ENCODE data around the gene FLCN. TPM values are rescaled to one million over a fixed set of nuclear protein-coding genes. Genes with fewer than 3 reads are reported as not detected.

FLCN gene
- total and polyA plus RNA-seq, 10 of the 15 experiments (the other 5 are each of a cell fraction or from before 2014, with no cell fraction given), result 1.1 to 24.7 (median 10.4) TPM

DNA sequence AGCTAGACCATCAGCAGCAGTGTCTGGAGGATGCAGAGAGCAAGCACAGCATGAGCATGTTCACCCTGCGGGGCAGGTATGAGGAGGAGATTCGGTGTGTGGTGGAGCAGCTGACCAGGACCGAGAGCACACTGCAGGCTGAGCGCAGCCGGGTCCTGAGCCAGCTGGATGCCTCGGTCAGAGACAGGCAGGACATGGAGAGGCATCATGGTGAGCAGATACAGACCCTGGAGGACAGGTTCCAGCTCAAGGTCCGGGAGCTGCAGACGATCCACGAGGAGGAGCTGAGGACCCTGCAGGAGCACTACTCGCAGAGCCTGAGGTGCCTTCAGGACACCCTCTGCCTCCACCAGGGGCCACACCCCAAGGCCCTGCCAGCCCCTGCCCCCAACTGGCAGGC is 69.6 kb downstream of the FLCN start (continued):
- TF ChIP-seq NFYA (IDR thresholded peaks at IDR 0.05; ENCODE audit: borderline replicate concordance, low read depth, low read length), result no peak
- TF ChIP-seq MTA2 (IDR thresholded peaks at IDR 0.05; ENCODE audit: low read depth), result no peak

- ChIA-PET CTCF (interaction anchor here (0.6 kb wide), 1 partner anchor 53 kb away, joined by 3 read pairs; no protein-coding TSS in a partner anchor), SMC1A (ENCODE audit: uncharacterized antibody, unreplicated experiment) (interaction anchor here (1.1 kb wide), 1 partner anchor 29 kb away, joined by 3 read pairs; no protein-coding TSS in a partner anchor), POLR2A (no interaction called here), RAD21 (ENCODE audit: unreplicated experiment) (no interaction called here)
- H3K27me3 ChIP-seq (replicated peaks in 1 of 2; ENCODE audit: control insufficient read depth in 2 of 2, insufficient read depth in 2 of 2, low read length in 1 of 2), result no peaks in the 10 kb centered on the region
- H3K4me2 ChIP-seq (ENCODE audit: control insufficient read depth, insufficient read depth), result no peak overlapping the region
- H3K79me2 ChIP-seq (ENCODE audit: control insufficient read depth, insufficient read depth, low read length), result no peaks in the 10 kb centered on the region
- no peak overlapping the region for H3K27ac ChIP-seq (ENCODE audit: control insufficient read depth, insufficient read depth)
- no peak for DNase-seq (ENCODE audit: low read depth, low spot score)
- intact Hi-C loops (cut with micrococcal nuclease; ENCODE audit: unreplicated experiment), result no loop called here
- H3K4me1 ChIP-seq (ENCODE audit: control insufficient read depth, insufficient read depth, low read length), result no peaks in the 10 kb centered on the region
- peaks cover 9 to 31% of the 10 kb centered on the region in 2 experiments; a peak in 3 of 4 replicates for H3K36me3 ChIP-seq (ENCODE audit: control insufficient read depth in 2 of 2, insufficient read depth in 2 of 2, low read length in 1 of 2)
- H3K4me3 ChIP-seq, result no peak overlapping the region
- H3K9ac ChIP-seq (ENCODE audit: control insufficient read depth, insufficient read depth, low read length), result no peak overlapping the region
- no peaks in the 10 kb centered on the region for H3K9me3 ChIP-seq (replicated peaks; ENCODE audit: control insufficient read depth, insufficient read depth, low read length)
- in situ Hi-C loops (cut with MboI), result no loop called here
- WGBS (ENCODE audit: insufficient coverage, insufficient replicate concordance, low lambda C conversion rate, missing lambda C conversion rate), result 87% methylated on average over 8 of the region's 8 CpGs
- H2AFZ ChIP-seq (ENCODE audit: control insufficient read depth, low read depth, low read length), result no peak overlapping the region
- BruUV-seq (replicated peaks), result no TSS peak
- H4K20me1 ChIP-seq (ENCODE audit: control insufficient read depth, insufficient read depth), result no peaks in the 10 kb centered on the region
- FAIRE-seq, result no peak
- no peak for ATAC-seq
- TF ChIP-seq NR2C2 (IDR thresholded peaks at IDR 0.05; ENCODE audit: borderline replicate concordance, control insufficient read depth, insufficient read length, low read depth) (no peak), STAT3 (IDR thresholded peaks at IDR 0.05; ENCODE audit: low read depth, low read length) (no peak), SREBF1 (IDR thresholded peaks at IDR 0.05; ENCODE audit: low read length) (no peak), RBBP5 (conservative IDR thresholded peaks at IDR 0.05) (no peak), YBX1 (IDR thresholded peaks at IDR 0.05) (no peak), PAX8 (IDR thresholded peaks at IDR 0.05) (no peak), SMAD1 (IDR thresholded peaks at IDR 0.05; ENCODE audit: low read depth, partially characterized antibody) (no peak), LARP7 (IDR thresholded peaks at IDR 0.05) (no peak), KLF5 (IDR thresholded peaks at IDR 0.05; ENCODE audit: partially characterized antibody) (no peak), EZH2 (IDR thresholded peaks at IDR 0.05; ENCODE audit: borderline replicate concordance, control insufficient read depth, low read depth, low read length) (no peak), RELA (IDR thresholded peaks at IDR 0.05; ENCODE audit: borderline replicate concordance, partially characterized antibody) (no peak), REST (IDR thresholded peaks at IDR 0.05; ENCODE audit: low read depth, low read length) (no peak), TBL1XR1 (IDR thresholded peaks at IDR 0.05; ENCODE audit: low read depth, low read length) (no peak), STAT1 (conservative IDR thresholded peaks at IDR 0.05) (no peak), POLR2AphosphoS2 (IDR thresholded peaks at IDR 0.05; ENCODE audit: low read depth, low read length) (no peak)
- TF ChIP-seq, protein P1, sequence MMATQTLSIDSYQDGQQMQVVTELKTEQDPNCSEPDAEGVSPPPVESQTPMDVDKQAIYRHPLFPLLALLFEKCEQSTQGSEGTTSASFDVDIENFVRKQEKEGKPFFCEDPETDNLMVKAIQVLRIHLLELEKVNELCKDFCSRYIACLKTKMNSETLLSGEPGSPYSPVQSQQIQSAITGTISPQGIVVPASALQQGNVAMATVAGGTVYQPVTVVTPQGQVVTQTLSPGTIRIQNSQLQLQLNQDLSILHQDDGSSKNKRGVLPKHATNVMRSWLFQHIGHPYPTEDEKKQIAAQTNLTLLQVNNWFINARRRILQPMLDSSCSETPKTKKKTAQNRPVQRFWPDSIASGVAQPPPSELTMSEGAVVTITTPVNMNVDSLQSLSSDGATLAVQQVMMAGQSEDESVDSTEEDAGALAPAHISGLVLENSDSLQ (IDR thresholded peaks at IDR 0.05), result no peak
- TF ChIP-seq, protein P2, sequence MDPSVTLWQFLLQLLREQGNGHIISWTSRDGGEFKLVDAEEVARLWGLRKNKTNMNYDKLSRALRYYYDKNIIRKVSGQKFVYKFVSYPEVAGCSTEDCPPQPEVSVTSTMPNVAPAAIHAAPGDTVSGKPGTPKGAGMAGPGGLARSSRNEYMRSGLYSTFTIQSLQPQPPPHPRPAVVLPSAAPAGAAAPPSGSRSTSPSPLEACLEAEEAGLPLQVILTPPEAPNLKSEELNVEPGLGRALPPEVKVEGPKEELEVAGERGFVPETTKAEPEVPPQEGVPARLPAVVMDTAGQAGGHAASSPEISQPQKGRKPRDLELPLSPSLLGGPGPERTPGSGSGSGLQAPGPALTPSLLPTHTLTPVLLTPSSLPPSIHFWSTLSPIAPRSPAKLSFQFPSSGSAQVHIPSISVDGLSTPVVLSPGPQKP (IDR thresholded peaks at IDR 0.05; ENCODE audit: low read depth, low read length), result no peak
- TF ChIP-seq, protein P3, sequence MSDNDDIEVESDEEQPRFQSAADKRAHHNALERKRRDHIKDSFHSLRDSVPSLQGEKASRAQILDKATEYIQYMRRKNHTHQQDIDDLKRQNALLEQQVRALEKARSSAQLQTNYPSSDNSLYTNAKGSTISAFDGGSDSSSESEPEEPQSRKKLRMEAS (IDR thresholded peaks at IDR 0.05; ENCODE audit: low read depth, low read length), result no peak
These were observed 70.5 kb downstream of the FLCN start for GRCh38 chr17:17166446-17166845.
